Measurements from ENCODE around the gene HSPA8. TPM values are rescaled to one million over a fixed set of nuclear protein-coding genes. Genes with fewer than 3 reads are reported as not detected.

HSPA8 gene
- total and polyA plus RNA-seq, 10 of the 15 experiments (the other 5 are each of a cell fraction or from before 2014, with no cell fraction given): 1,190 to 3,205 (median 2,045) TPM

DNA sequence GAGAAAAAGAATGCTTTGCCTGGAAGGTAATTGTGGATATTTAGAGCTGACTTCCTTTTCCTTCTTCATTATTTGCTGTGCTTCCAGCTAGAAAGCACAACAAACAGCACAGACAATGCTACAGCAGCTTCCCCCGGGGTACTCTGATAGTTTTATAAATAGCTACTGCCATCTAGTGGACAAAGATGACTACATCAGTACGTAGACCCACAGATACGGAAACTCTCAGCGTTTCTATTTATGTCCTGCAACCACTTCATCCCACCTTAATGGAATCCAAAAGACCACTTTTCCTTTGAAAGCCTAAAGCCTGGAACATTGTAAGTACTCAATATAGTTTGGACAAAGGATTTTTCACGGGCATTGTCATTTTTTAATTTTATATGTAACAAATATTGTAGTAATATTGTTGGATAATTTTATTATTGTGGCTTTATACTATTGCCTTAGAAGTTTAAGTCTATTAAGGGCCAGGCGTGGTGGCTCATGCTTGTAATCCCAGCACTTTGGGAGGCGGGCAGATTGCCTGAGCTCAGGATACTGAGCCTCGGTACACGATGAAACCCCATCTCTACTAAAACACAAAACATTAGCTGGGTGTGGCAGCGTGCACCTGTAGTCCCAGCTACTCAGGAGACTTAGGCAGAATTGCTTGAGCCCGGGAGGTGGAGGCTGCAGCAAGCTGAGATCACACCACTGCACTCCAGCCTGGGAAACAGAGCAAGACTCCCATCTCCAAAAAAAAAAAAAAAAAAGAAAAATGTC, 7.5 kb downstream of the HSPA8 start:
- ChIA-PET POLR2A (interaction anchor here (0.5 to 1.8 kb wide), 10 partner anchors 8 to 561 kb away, joined by 3 to 10 read pairs (median 4); partner anchors contain the start of gene HSPA8), SMC1A (ENCODE audit: uncharacterized antibody, unreplicated experiment) (interaction anchor here (0.7 to 9.0 kb wide), 34 partner anchors 8 to 425 kb away, joined by 3 to 159 read pairs (median 4); no protein-coding TSS in a partner anchor), RAD21 (ENCODE audit: unreplicated experiment) (interaction anchor here (0.6 to 8.1 kb wide), 34 partner anchors 8 to 309 kb away, joined by 3 to 122 read pairs (median 4); partner anchors contain the start of genes BSX and HSPA8), CTCF (interaction anchor here (0.6 to 11.6 kb wide), 60 partner anchors 9 to 476 kb away, joined by 3 to 387 read pairs (median 5); no protein-coding TSS in a partner anchor)
- Histone ChIP-seq H4K20me1 (ENCODE audit: control insufficient read depth, insufficient read depth) (peaks cover 11% of the 10 kb centered on the region; the same call in 1 of the 2 replicates), H3K9me3 (replicated peaks; ENCODE audit: control insufficient read depth, insufficient read depth, low read length) (no peaks in the 10 kb centered on the region), H3K36me3 (ENCODE audit: control insufficient read depth in 2 of 2, insufficient read depth in 2 of 2, low read length in 1 of 2) (peaks cover 21 to 30% of the 10 kb centered on the region in 2 experiments), H3K9ac (ENCODE audit: control insufficient read depth, insufficient read depth, low read length) (no peak overlapping the region), H3K4me3 (no peak overlapping the region), H3K4me1 (ENCODE audit: control insufficient read depth, insufficient read depth, low read length) (no peaks in the 10 kb centered on the region; the same call in 1 of the 2 replicates), H2AFZ (ENCODE audit: control insufficient read depth, low read depth, low read length) (no peak overlapping the region), H3K27ac (ENCODE audit: control insufficient read depth, insufficient read depth) (no peak overlapping the region), H3K79me2 (ENCODE audit: control insufficient read depth, insufficient read depth, low read length) (peaks cover 22% of the 10 kb centered on the region), H3K27me3 (replicated peaks in 1 of 2; ENCODE audit: control insufficient read depth in 2 of 2, insufficient read depth in 2 of 2, low read length in 1 of 2) (no peaks in the 10 kb centered on the region), H3K4me2 (ENCODE audit: control insufficient read depth, insufficient read depth) (no peak overlapping the region)
- BruUV-seq (replicated peaks): no TSS peak
- WGBS (ENCODE audit: insufficient coverage, insufficient replicate concordance, low lambda C conversion rate, missing lambda C conversion rate): 5% methylated on average over 11 of the region's 11 CpGs
- no peak for DNase-seq (ENCODE audit: low read depth, low spot score)
- no peak for FAIRE-seq
- peak; percentile 87 for ATAC-seq
- in situ Hi-C loops (cut with MboI): loop anchor here (25.0 kb wide), 1 partner anchor 1592 kb away; the partner anchor contains the start of genes SORL1 and SORL1-AS1
- intact Hi-C loops (cut with micrococcal nuclease; ENCODE audit: unreplicated experiment): loop anchor here (1.0 kb wide), 1 partner anchor 191 kb away; no protein-coding TSS in a partner anchor
- TF ChIP-seq RAD21 (IDR thresholded peaks at IDR 0.05; ENCODE audit: insufficient read depth, low read depth, low read length) (peak; percentile 58), MTA3 (IDR thresholded peaks at IDR 0.05; ENCODE audit: borderline replicate concordance, low read length) (peak; percentile 45; the same call in 1 of the 2 replicates), JUND (IDR thresholded peaks at IDR 0.05; ENCODE audit: low read depth, low read length) (no peak), MEF2B (IDR thresholded peaks at IDR 0.05; ENCODE audit: partially characterized antibody, poor library complexity, severe bottlenecking) (peak; percentile 40), PAX8 (IDR thresholded peaks at IDR 0.05) (no peak), POLR2AphosphoS5 (IDR thresholded peaks at IDR 0.05; ENCODE audit: low read length) (peak; percentile 27; the same call in 1 of the 2 replicates)
- TF ChIP-seq, protein P1, sequence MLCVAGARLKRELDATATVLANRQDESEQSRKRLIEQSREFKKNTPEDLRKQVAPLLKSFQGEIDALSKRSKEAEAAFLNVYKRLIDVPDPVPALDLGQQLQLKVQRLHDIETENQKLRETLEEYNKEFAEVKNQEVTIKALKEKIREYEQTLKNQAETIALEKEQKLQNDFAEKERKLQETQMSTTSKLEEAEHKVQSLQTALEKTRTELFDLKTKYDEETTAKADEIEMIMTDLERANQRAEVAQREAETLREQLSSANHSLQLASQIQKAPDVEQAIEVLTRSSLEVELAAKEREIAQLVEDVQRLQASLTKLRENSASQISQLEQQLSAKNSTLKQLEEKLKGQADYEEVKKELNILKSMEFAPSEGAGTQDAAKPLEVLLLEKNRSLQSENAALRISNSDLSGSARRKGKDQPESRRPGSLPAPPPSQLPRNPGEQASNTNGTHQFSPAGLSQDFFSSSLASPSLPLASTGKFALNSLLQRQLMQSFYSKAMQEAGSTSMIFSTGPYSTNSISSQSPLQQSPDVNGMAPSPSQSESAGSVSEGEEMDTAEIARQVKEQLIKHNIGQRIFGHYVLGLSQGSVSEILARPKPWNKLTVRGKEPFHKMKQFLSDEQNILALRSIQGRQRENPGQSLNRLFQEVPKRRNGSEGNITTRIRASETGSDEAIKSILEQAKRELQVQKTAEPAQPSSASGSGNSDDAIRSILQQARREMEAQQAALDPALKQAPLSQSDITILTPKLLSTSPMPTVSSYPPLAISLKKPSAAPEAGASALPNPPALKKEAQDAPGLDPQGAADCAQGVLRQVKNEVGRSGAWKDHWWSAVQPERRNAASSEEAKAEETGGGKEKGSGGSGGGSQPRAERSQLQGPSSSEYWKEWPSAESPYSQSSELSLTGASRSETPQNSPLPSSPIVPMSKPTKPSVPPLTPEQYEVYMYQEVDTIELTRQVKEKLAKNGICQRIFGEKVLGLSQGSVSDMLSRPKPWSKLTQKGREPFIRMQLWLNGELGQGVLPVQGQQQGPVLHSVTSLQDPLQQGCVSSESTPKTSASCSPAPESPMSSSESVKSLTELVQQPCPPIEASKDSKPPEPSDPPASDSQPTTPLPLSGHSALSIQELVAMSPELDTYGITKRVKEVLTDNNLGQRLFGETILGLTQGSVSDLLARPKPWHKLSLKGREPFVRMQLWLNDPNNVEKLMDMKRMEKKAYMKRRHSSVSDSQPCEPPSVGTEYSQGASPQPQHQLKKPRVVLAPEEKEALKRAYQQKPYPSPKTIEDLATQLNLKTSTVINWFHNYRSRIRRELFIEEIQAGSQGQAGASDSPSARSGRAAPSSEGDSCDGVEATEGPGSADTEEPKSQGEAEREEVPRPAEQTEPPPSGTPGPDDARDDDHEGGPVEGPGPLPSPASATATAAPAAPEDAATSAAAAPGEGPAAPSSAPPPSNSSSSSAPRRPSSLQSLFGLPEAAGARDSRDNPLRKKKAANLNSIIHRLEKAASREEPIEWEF (IDR thresholded peaks at IDR 0.05; ENCODE audit: insufficient replicate concordance, low read depth, low read length): no peak
- TF ChIP-seq, protein P2, sequence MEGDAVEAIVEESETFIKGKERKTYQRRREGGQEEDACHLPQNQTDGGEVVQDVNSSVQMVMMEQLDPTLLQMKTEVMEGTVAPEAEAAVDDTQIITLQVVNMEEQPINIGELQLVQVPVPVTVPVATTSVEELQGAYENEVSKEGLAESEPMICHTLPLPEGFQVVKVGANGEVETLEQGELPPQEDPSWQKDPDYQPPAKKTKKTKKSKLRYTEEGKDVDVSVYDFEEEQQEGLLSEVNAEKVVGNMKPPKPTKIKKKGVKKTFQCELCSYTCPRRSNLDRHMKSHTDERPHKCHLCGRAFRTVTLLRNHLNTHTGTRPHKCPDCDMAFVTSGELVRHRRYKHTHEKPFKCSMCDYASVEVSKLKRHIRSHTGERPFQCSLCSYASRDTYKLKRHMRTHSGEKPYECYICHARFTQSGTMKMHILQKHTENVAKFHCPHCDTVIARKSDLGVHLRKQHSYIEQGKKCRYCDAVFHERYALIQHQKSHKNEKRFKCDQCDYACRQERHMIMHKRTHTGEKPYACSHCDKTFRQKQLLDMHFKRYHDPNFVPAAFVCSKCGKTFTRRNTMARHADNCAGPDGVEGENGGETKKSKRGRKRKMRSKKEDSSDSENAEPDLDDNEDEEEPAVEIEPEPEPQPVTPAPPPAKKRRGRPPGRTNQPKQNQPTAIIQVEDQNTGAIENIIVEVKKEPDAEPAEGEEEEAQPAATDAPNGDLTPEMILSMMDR (IDR thresholded peaks at IDR 0.05 in 2 of 3, conservative IDR thresholded peaks at IDR 0.05 in 1 of 3; ENCODE audit: control insufficient read depth in 2 of 3, extremely low read depth in 1 of 3, insufficient read depth in 1 of 3, low read depth in 3 of 3, low read length in 3 of 3): peak; percentile 61 to 74 (median 63)
- TF ChIP-seq, protein P3, sequence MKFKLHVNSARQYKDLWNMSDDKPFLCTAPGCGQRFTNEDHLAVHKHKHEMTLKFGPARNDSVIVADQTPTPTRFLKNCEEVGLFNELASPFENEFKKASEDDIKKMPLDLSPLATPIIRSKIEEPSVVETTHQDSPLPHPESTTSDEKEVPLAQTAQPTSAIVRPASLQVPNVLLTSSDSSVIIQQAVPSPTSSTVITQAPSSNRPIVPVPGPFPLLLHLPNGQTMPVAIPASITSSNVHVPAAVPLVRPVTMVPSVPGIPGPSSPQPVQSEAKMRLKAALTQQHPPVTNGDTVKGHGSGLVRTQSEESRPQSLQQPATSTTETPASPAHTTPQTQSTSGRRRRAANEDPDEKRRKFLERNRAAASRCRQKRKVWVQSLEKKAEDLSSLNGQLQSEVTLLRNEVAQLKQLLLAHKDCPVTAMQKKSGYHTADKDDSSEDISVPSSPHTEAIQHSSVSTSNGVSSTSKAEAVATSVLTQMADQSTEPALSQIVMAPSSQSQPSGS (IDR thresholded peaks at IDR 0.05; ENCODE audit: low read length): peak; percentile 31; the same call in 1 of the 2 replicates

Measured in GM12878 (cell line).